NCI-H2081 treated with DMSO at 0.1 percent for 48 hours (cell line): Measurements from ENCODE around the gene CHIT1.

Source experiments
- DNase-seq: peaks from one replicate; lab custom pipeline; 2025; lab: John Stamatoyannopoulos, UW

The CHIT1 gene

DNA sequence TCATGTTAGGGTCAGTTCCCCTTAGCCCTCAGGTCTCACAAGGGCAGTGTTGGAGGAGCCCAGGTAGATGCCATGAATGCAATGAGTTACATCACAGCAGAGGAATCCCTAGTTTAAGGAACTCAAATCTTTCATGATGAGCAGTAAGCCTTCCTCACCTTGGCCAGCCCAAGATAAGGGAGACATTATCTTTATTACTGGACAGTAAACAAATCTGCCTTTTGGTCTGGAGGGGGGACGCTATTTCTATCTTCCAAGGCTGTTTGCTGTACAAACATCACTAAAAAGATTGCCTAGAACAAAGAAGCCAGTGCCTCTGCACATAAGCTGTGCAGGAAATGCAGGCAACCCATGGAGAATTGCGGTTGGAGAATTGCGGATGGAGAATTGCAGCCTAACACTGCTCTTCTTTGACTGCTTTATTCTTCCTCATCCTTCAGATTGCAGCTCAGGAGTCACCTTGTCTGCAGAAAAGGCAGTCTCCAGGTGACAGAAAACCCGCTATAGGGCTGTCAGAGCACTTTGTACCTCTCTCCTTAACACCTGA, 40.7 kb downstream of the CHIT1 start:
- DNase-seq = no peak

DNA sequence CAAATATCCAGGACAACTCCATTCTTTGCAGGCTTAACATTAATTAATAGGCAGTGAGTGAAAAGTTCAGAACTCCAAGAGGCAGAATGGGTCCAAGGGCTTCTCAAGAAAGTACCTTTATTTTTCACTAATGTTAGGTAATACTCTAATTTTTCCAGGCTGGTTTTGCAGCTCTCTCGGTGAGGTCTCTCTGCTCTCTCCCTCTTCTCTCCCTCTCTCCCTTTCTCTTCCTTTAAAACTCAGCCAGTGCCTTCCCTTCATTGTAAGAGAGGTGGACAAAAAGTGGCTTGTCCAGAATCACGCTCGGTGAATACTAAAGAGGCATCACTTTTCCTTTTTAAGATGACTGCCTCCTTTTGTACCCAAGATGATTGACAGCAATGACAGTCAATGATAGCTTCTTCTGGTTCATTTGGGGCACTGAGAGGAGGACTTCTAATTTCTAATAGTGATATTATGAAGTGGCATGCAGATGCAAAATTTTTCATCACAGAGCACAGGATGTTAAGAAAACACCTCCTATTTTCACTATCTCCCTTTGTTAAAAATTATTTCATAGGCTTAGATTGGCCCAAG, 41.7 kb downstream of the CHIT1 start:
- DNase-seq = no peak

DNA sequence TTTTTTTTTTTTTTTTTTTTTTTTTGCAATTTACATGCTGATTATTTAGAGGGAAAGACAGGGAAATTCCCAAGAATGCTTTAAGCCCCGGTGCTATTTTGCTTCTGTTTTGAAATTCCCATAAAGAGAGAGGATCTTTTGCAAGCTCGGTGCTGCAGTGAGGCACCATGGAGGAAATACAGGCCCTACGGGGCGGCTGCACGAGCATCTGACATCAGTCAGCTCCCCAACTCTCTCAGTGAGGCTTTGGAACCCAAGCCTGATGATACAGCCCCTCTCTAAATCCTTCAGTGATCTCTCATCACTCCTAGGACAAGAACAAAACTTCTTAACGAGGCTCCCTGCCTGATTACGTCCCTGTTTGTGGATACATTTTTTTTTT, 42.2 kb downstream of the CHIT1 start:
- DNase-seq = no peak

DNA sequence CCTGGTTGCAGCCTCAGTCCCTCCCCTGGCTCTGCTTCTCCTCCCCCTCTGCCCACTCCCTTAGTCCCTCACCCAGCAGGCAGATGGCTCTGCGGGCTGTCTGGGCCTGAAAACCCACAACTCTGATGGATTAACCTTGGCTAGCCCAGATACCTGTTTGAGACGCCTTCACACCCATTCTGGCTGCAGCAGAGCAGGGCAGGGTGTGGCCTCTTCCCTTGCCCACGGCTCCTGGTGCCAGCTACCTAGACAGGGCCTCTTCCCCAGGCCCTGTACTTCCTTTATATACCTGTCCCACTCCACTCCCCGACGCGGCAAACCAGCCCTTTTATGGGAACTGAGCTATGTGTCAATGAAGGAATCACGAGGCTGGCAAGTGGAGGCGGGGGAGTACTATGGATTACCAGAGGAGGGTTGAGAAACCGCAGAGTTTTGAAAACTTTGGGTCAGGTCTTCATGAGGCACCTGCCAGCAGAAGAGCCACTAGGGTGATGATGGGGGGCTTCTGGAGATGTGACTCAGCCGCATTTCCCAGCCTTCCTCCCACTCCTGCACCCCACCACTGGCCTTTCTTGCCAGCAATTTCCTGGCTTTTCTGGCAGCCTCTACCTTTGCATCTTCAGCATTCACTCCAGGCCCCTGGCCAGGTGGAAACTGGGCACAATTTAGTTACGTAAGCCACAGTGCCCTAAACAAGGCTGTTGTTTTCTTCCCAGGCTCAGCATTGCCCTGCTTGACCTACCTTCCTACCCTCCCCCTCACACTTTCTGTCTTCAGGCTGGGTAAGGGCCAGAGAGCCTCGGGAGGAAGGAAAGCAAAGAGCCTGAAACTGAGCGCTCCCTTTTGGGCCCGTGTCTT, 42.8 kb downstream of the CHIT1 start, which contains the start of gene CHI3L1:
TSS of gene CHI3L1 (minus strand) at position 259 of the 858 bp plus-strand sequence. CDS start at position 178, 81 bp downstream.
- DNase-seq = no peak

DNA sequence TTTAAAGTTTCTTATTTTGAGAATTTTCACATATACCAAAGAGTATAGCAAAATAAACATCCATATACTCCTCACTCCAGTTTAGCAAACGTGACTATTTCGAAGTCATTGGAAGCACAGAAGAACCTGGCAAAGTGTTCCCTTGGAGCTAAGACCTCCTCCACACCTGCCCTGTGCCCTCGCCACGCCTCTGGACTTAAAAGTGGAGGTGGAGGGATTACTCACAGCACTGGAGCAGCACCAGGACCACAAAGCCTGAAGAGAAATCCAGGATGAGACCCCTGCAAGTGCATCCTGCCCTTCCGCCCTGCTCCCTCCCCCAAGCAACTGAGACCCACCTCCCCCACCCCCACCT, 43.4 kb downstream of the CHIT1 start:
- no peak for DNase-seq

DNA sequence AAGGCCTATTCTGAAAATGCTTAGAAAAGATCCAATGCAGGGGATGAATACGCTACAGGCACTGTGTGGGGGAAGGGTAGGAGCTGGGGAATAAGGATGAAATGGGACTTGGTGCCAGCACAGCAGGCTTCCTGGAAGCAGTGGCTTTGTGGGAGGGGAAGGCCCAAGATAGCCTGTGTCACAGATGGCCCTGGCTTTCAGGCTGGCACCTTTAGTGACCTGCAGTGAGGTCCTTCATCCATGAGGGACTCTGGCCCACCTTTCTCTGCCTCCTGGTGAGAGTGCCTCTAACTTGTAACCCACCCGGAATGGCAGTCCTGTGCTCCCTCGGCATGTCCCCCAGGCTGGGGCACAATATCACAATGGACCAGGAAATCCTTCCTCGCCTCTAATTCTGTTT, 43.9 kb downstream of the CHIT1 start:
- DNase-seq = no peak

DNA sequence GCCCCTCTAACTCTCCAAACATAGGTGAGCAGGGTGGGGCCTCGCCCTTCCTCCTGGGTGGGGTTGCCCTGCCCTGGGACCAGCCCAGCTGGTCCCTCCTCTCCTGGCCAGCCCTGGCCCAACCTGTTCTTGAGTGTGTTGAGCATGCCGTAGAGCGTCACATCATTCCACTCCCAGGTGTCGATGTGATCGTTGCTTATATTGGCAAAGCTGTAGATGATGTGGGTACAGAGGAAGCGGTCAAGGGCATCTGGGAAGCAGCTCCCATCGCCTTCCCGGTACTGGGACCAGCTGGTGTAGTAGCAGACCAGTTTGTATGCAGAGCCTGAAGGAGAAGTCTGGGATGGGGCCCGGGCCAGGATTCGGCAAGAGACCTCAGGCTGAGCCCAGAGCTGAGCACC, 44.4 kb downstream of the CHIT1 start:
- DNase-seq = no peak

DNA sequence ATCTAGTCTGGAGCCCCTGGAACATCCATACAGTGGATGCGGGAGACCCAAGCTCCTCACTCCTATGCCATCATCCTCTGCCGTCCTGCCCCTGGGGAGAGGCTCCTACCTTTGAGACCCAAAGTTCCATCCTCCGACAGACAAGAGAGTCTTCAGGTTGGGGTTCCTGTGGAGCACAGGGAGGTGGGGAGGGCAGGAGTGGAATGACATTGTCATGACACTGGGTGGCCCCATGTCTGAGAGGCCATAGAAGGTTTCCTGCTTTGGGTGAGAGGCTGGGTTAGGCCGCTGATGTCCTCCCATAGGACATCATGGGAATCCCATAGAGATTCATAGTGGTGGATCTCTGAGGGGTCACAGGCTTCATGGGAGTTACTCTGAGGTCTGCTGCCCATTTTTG, 45.0 kb downstream of the CHIT1 start:
- DNase-seq = no peak

DNA sequence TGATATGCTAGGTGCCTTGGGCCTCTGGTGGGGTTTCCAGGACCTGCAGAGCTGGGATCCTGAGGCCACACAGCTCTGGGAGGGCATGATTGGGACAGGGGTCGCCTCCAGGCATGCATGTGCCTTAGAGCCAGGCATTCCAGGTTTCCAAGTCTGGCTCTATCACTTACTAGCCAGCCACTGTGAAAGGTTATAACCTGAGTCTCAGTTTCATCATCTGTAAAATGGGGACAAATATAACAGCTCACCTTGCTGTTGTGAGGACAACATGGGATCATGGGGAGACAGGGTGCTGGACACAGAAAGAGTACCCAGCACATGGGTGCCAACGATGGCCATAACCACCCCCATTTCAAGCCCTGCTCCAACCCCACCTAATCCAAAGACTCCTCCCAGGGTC, 45.6 kb downstream of the CHIT1 start:
- DNase-seq = no peak

DNA sequence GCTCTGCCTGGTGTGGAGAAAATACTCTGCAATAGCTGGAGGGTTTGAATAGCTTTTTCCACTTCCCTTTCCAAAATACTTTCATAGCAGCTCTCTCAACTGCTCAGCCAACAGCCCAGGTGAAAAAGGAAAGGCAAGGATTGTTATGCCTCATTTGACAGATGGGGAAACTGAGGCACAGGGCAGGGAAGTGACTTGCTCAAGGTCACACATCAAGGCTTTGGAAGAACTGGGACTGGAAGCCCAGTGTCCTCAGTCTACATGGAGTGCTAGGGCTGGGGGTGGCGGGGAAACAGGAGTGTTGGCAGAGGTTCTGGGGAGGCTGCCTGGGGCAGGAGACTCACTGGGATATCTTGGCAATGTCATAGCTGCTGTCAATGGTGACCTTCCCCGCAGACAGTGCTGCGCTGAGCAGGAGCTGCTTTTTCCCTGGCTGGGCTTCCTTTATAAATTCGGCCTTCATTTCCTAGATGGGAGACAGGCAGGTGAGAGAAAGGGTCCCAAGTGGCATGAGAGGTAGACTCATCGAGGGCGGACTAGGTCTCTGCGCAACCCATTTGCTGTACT, 47.0 kb downstream of the CHIT1 start:
- DNase-seq = no peak

DNA sequence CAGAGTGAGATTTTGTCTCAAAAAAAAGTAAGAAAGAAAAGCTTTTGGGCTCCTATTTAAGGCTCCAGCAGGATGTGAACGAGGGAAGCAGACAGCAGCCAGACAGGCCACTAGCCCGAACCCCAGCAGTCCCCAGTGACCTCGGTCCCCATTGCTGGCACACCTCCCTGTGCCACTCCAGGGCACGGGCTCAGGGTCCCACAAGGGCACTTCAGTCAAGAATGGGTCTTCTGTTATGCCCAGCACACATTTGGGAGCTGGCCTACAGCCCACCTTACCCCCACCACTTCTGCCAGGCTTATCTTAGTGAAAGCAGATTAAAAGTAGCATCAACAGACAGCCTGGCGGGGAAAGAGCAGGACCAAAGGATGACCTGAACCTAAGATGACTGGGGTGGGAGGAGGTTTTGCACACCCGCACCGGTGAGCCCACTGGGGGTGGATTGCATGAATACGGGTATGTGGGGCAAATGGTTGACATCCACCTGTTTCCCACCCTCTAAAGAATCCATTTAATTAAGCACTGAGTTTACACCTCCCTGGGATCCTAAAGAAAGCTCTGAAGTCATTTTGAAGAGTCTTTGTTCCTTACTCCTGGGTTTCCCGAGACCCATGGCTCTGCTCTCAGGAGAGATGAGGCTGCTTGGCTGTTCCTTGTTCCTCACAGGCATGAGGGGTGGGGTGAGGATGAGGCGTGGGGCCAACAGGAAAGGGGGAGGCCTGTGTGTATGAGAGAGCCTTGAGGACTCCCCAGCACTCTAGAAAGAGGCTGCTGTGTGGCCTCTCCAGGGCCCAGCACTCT, 47.7 kb downstream of the CHIT1 start:
- DNase-seq = no peak

DNA sequence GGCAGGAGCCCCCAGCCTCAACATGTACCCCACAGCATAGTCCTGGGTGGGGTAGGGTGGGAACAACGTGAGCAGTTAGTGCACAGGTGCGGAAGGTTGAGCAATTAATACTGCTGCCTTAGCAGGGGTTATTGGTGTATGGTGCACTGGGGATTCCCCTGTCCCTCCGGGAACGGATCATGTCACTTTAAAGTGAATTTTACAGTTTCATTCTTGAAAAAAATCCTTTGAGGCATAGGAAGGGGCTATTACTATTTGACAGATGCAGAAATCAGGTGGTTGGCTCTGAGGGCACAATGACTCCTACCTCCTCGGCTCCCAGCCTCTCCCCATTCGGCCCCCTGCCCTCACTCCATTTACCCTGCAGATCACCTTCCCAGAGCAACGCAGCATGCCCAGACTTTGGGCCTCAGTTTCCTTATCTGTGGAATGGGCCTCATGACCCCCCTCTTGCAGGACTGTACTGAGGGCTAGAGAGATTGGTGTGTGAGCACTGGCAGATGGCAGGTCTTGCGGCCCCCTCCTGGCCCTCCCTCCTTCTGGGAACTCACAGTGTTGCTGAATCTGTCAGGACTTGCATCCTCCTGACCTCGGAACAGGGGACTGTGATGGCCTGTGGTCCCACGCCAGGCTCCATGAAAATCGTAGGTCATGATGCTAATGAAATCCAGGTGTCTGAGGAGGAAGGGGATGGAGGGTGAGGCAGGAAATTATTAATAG, 48.7 kb downstream of the CHIT1 start:
- no peak for DNase-seq

DNA sequence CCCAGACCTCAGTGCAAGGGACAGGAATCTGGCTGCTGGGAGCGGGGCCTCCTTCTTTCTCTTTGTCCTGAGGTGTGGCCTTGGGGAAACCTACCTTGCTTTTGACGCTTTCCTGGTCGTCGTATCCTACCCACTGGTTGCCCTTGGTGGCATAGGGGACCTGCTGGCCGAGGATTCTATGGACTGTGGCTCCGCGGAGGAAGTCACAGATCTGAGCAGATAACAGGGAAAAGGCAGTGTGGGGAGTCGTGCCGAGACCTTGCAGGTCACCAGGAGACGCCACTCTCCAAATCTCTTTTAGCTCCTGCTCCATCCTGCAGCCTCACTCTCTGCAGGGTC, 49.8 kb downstream of the CHIT1 start:
- DNase-seq = no peak

DNA sequence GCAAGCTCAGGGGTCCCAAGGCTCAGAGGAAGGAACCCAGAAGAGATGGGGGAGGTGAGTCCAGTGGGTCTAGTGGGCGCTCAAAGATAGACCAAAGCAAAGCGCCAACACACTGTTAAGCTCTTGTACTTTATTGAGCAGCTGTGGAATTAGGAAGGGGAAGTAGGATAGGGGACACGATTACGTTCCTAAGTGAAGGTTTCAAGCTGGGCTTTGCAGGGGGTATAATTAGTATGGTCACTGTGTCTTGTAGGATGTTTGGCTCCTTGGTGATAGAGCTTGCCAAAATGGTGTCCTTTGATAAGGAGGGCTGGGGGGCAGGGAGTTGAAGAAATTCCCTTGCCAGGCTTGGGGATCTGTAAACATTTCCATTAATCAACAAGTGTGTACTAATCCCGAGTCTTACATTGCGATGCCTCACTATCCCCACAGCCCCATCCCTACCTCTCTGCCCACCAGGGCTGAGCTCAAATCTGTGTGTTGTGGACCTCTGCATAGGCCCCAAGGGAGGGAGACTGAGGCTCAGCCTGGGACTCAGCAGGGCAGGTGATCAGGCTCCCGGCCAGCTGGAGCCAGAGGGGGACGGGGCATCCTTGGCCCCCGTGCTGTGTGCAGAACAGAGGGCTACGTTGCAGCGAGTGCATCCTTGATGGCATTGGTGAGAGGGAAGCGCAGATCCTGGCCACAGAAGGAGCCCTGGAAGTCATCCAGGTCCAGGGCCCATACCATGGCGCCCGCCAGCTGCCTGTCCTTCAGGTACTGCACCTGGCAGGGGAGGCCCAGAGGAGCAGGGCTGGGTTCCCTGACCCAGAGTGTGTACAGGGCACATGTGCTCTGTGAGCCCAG, 50.4 kb downstream of the CHIT1 start:
- DNase-seq = no peak

DNA sequence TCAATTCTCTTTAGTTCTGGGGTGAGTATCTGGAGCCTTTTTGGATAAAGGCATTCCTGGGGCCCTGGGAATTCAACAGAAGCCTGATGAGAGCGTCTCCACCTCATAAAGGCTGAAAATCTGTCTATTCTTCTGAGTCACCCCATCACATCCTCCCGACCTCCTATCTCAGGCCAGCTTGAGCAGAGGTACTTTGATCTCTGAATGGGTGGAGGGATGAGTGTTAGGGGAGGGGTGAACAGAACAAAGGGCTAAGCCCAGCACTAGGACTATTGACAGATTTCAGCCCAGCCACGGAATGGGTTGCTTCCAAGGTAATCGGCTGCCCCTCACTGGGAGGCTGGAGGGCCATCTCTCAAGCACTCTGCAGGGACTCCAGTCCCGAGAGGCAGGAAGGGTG, 51.4 kb downstream of the CHIT1 start:
- DNase-seq = no peak

DNA sequence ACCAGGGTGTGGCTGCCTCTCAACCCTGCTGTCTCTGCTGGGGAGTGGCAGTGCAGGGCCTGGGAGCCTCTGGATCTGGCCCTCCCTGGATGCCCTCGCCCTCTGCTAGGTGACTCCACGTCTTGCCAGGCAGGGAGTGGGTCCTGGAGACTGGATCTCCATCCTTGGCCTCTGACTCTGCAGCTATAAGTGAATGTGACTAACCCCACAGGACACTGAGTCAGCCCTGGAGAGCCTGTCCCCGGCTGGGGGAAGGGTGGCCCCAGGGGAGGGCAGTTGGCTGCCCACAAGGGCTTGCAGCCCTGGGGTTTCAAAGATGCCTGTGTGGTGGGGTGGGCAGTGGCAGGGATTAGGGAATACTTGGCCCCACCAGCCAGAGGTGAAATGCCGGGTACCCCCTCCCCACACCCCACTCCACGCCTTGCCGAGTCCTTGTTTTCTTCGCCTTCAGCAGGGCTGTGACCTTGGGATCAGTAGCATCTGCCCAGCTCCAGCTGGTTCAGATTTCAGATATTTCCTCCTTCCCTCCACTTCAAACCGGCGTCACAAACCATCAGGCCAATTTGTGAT, 51.9 kb downstream of the CHIT1 start:
- DNase-seq = no peak

DNA sequence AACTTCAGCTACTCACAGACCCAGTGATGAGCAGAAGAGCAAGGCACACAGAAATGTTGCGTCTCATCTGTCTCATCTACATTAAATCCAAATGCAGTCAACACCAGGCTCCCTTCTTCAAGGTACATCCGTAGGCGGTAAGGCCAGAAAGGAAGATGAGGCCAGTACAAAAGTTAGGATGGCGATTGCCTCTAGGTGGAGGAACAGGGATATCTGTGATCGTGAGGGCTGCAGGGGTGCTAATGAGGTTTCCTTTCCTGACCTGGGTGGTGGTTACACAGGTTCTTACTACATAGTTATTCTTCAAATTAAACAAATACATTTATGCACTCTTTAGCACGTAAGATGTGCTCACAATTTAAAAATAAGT, 52.5 kb downstream of the CHIT1 start:
- no peak for DNase-seq

DNA sequence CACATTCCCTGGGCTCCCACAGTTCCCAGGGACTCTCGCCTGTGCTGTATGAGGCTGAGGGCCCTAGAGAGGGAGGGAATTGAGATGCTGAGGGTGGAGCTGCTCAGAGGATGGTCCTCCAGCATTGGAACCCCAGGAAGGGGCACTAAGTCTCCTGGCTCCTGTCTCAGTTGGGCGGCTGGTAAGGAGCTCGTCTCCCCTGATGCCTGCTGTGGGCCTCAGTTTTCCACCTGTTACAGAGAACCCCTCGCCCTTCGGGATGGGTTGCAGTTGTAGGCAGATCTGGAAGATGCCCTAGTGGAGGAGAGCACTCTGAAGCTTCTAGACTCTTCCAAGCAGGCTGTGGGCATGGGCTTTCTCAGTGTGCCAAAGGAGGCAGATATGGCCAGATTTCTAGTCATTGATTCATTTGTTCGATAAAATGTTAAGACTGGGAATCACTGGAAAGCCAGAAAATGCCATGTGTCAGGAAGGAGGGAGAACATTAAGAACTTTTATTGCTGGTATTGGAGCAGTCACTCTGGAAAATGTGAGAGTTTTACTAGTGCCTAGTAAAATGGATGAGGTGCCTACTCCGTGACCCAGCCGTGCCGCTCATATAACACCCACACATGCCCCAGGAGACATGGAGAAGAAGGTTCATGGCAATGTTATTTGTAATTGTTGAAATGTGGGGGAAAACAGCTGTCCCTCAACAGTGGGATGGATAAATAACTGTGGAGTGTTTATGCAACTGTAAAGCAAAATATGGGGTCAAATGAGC, 53.0 kb downstream of the CHIT1 start:
- DNase-seq = no peak

DNA sequence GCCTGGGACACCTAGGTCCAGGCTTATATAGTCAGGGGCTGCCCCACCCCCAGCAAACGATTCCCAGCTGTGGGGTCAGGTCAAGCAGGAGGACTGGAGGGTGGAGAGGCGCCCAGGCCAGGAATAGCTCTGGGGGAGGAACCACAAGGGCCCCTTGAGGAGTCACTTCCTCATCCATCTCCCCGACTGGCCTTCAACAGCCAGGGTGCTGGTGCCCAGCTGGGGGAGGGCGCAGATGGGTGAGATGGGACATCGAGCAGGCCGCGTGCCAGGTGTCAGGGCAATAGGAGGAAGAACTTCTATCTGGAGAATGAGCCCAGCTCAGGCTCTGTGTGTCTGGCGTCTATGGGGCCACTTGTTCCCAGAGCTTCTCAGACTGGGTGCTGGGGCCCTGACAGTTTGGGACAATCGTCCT, 53.6 kb downstream of the CHIT1 start:
- no peak for DNase-seq
